Skeletal muscle satellite cell (primary cell): ENCODE measurements around the gene XAGE3. TPM values are rescaled to one million over a fixed set of nuclear protein-coding genes. Genes with fewer than 3 reads are reported as not detected.
"Not testable (repeated sequence)": the region's sequence is repeated elsewhere in the genome, so short reads cannot be mapped to it uniquely, and the experiment has no call there.

Source experiments
- H3K27me3 ChIP-seq: 2 replicates; pipeline ENCODE4 v1.7.0; 2013; ENCODE audit warnings: low read length; ENCODE audit not compliant: control insufficient read depth, insufficient read depth
- H3K36me3 ChIP-seq: 2 replicates; pipeline ENCODE4 v1.7.0; 2013; ENCODE audit warnings: mild to moderate bottlenecking, control low read depth, low read length; ENCODE audit not compliant: insufficient read depth
- H3K4me1 ChIP-seq: 2 replicates; pipeline ENCODE4 v1.7.0; 2013; ENCODE audit warnings: low read length; ENCODE audit not compliant: control insufficient read depth, insufficient read depth
- H3K4me2 ChIP-seq: 2 replicates; pipeline ENCODE4 v1.7.0; 2013; ENCODE audit warnings: mild to moderate bottlenecking, low read length
- H3K4me3 ChIP-seq: 2 replicates; pipeline ENCODE4 v1.7.0; 2013; ENCODE audit warnings: low read length
- H3K9ac ChIP-seq: 2 replicates; pipeline ENCODE4 v1.7.0; 2013; ENCODE audit warnings: mild to moderate bottlenecking, low read depth, low read length, moderate library complexity
- H3K9me3 ChIP-seq: replicated peaks from 2 replicates; pipeline ENCODE4 v1.7.0; 2013; ENCODE audit warnings: mild to moderate bottlenecking, control low read depth, low read length
- total RNA-seq: library from RNA; depleted of rRNA; stranded (reverse); fragments of >200 nt; gene quantifications from 2 replicates; pipeline ENCODE4 v1.2.3, GENCODE V29; 2012; rRNA removed

XAGE3 gene
- not detected in 2 replicates for total RNA-seq

- no peaks in the 10 kb centered on the region for H3K36me3 ChIP-seq
- no peak within 1 kb of the TSS for H3K4me3 ChIP-seq
- H3K4me2 ChIP-seq: no peak within 1 kb of the TSS
- H3K27me3 ChIP-seq: peaks cover 19% of the 10 kb centered on the region
- H3K9me3 ChIP-seq: no peaks in the 10 kb centered on the region
- no peaks in the 10 kb centered on the region for H3K4me1 ChIP-seq
- H3K9ac ChIP-seq: no peak within 1 kb of the TSS
Measured at GRCh38 chrX:52867610-52868348, at the start of gene XAGE3. Gene XAGE3 (minus strand): TSS chrX:52868083. CDS start chrX:52867133, 950 bp downstream.

DNA sequence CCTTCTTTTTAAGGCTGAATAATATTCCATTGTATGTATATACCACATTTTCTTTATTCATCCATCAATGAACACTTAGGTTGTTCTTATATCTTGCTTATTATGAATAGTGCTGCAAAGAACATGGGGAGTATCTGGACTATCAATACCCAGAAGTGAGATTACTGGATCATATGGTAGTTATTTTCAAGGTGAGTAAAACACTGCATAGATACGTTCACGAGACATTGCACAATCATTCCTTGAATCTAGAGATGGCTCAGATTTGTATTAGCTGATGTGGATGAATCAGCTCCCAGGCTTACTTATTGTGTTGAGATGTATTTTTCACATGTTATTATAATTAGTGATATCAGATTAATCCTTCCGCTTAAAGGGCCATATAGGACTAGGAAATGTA is 46.8 kb upstream of the XAGE3 start:
- not testable (repeated sequence) for H3K9ac ChIP-seq, H3K4me1 ChIP-seq, H3K4me2 ChIP-seq, H3K4me3 ChIP-seq, H3K9me3 ChIP-seq, H3K36me3 ChIP-seq, H3K27me3 ChIP-seq

- H3K9me3 ChIP-seq, H3K36me3 ChIP-seq, H3K4me1 ChIP-seq, H3K9ac ChIP-seq, H3K4me2 ChIP-seq, H3K4me3 ChIP-seq, H3K27me3 ChIP-seq: not testable (repeated sequence)
Measured at GRCh38 chrX:52913681-52914080, 45.8 kb upstream of the XAGE3 start.

DNA sequence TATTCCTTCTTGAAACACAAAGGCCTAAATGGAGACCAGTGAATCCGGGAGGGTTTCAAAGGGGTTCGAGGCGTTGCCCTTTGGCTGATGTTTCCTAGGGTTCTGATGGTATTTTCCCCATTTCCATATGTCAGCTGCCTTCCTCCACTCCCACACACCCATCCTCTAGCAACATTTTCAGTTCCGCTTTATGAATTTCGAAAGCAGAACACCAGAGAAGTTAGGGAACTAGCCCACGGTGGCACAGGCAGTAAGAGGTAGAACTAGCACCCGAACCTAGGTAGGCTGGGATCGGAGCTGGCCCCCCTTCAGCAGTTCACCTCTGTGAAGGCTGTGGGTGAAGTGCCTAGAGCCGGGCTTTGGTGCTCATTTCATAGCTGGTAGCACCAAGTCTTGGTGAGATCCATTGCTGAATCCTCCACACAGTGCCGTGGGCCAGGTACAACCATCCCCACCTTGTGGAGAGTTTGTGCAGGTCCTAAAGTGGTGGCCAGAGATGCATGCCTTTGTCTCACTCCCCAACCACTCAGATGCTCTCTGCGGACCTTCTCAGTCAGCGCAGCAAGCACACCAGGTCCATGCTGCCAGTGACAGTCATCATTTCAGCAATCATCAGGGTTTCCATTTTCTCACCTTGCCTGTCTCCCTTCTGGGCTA is 41.6 kb upstream of the XAGE3 start:
- H3K4me2 ChIP-seq, H3K27me3 ChIP-seq, H3K9me3 ChIP-seq, H3K36me3 ChIP-seq, H3K4me1 ChIP-seq, H3K9ac ChIP-seq, H3K4me3 ChIP-seq: not testable (repeated sequence)

DNA sequence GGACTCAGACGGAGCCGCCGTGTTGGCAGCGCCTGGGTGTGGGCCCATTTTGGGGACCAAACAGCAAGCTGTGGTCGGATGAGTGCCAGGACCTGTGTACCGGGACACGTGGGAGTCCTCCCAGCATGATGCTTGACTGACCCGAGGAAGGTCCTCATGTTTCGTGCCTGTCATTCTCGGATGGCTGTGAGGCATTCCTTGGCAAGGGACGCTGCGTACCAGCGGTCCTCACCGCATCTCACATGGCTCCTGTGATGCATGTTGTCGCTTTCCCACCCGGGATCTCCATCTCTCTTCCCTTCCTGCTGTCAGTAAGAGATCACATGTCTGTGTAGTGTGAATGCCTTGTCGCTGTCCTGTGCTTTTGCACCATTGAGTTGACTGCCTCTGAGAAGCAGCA is 40.0 kb upstream of the XAGE3 start:
- H3K4me1 ChIP-seq, H3K9me3 ChIP-seq, H3K4me2 ChIP-seq, H3K9ac ChIP-seq, H3K27me3 ChIP-seq, H3K4me3 ChIP-seq, H3K36me3 ChIP-seq: not testable (repeated sequence)

DNA sequence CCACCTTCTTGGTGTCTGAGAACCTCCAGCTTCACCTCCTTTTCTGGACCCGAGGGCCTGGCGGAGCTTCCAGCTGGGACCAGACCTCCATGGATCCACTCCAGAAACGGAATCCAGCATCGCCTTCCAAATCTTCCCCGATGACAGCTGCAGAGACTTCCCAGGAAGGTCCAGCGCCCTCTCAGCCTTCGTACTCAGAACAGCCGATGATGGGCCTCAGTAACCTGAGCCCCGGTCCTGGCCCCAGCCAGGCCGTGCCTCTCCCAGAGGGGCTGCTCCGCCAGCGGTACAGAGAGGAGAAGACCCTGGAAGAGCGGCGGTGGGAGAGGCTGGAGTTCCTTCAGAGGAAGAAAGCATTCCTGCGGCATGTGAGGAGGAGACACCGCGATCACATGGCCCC is 39.3 kb upstream of the XAGE3 start:
- not testable (repeated sequence) for H3K4me2 ChIP-seq, H3K9ac ChIP-seq, H3K4me3 ChIP-seq, H3K27me3 ChIP-seq, H3K9me3 ChIP-seq, H3K4me1 ChIP-seq, H3K36me3 ChIP-seq

DNA sequence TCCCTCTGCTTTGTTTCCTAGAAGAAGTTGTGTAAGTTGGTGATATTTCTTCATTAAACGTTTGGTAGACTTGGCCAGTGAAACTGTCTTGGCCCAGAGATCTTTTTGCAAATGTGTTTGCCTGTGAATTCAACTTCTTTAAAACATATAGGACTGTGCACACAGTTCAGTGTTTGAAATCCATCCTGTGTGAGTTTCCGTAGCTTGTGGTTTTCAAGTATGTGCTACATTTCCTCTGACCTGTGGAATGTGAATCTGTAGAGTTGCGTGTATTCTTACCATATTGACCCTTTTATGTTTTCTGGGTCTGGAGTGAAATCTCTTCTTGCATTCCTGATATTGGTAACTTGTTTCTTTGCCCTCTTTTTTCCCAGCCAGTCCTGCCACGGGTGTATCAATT is 38.2 kb upstream of the XAGE3 start:
- not testable (repeated sequence) for H3K4me1 ChIP-seq, H3K9me3 ChIP-seq, H3K27me3 ChIP-seq, H3K4me2 ChIP-seq, H3K4me3 ChIP-seq, H3K36me3 ChIP-seq, H3K9ac ChIP-seq

DNA sequence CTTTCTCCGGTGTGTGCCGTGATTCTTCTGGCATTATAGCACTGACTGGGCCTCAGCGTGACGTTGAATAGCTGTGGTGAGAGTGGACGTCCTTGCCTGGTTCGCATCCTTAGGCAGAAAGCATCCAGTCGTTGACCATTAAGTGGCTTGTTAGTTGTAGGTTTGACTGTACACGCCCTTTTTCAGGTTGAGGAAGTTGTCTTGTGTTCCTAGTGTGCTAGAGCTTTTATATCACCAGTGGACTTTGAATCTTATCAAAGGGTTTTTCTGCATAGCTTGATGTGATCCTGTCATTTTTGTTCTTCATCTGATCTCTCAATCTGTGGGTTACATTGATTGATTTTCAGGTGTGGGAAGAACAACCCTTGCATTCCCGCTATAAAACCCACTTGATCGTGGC is 37.6 kb upstream of the XAGE3 start:
- H3K4me2 ChIP-seq, H3K27me3 ChIP-seq, H3K4me3 ChIP-seq, H3K9ac ChIP-seq, H3K36me3 ChIP-seq, H3K9me3 ChIP-seq, H3K4me1 ChIP-seq: not testable (repeated sequence)

- not testable (repeated sequence) for H3K4me1 ChIP-seq, H3K9me3 ChIP-seq, H3K27me3 ChIP-seq, H3K36me3 ChIP-seq, H3K4me3 ChIP-seq, H3K9ac ChIP-seq, H3K4me2 ChIP-seq
Measured at GRCh38 chrX:52896855-52897709, 29.2 kb upstream of the XAGE3 start, which contains the start of gene FAM156B. Gene FAM156B (plus strand): TSS chrX:52897330. CDS start chrX:52907226, 9,896 bp downstream.

- H3K4me1 ChIP-seq, H3K27me3 ChIP-seq, H3K4me3 ChIP-seq: not testable (repeated sequence)
Measured at GRCh38 chrX:52896438-52896837, 28.6 kb upstream of the XAGE3 start.

GRCh38 chrX:52888090-52888489 is 20.2 kb upstream of the XAGE3 start:
- not testable (repeated sequence) for H3K36me3 ChIP-seq, H3K4me2 ChIP-seq, H3K4me3 ChIP-seq, H3K27me3 ChIP-seq, H3K9ac ChIP-seq, H3K4me1 ChIP-seq, H3K9me3 ChIP-seq

More at GRCh38 chrX:52896438-52896837, 28.6 kb upstream of the XAGE3 start:
- H3K9ac ChIP-seq, H3K9me3 ChIP-seq, H3K36me3 ChIP-seq, H3K4me2 ChIP-seq: not testable (repeated sequence)
